ENCODE measurements around the gene SMTN.

SMTN gene

GRCh38 chr22:31150615-31151014, 69.5 kb downstream of the SMTN start:
- no peaks in the 10 kb centered on the region for H3K4me1 Mint-ChIP-seq
- H3K27ac Mint-ChIP-seq (ENCODE audit: low read depth), result no peak overlapping the region
- H3K9me3 Mint-ChIP-seq, result no peaks in the 10 kb centered on the region
- H3K4me3 Mint-ChIP-seq, result no peak overlapping the region
- DNase-seq (ENCODE audit: low spot score in 2 of 2) (no peak), ATAC-seq (replicated peaks; ENCODE audit: extremely low read depth, poor library complexity, severe bottlenecking) (no peak)
- no peaks in the 10 kb centered on the region for H3K36me3 Mint-ChIP-seq (ENCODE audit: insufficient read depth)
- peaks cover 11% of the 10 kb centered on the region for H3K27me3 Mint-ChIP-seq

GRCh38 chr22:31151872-31152271, 70.8 kb downstream of the SMTN start:
- Mint-ChIP-seq H3K9me3 (no peaks in the 10 kb centered on the region), H3K4me3 (no peak overlapping the region), H3K36me3 (ENCODE audit: insufficient read depth) (no peaks in the 10 kb centered on the region), H3K27me3 (peaks cover 11% of the 10 kb centered on the region), H3K27ac (ENCODE audit: low read depth) (no peak overlapping the region), H3K4me1 (no peaks in the 10 kb centered on the region)
- ATAC-seq (replicated peaks; ENCODE audit: extremely low read depth, poor library complexity, severe bottlenecking), result no peak
- no peak for DNase-seq (ENCODE audit: low spot score in 2 of 2)

GRCh38 chr22:31153357-31153756, 72.2 kb downstream of the SMTN start:
- H3K27me3 Mint-ChIP-seq, result peaks cover 11% of the 10 kb centered on the region
- H3K9me3 Mint-ChIP-seq, result no peaks in the 10 kb centered on the region

More at GRCh38 chr22:31153357-31153756, 72.2 kb downstream of the SMTN start:
- H3K4me1 Mint-ChIP-seq, result no peaks in the 10 kb centered on the region
- DNase-seq (ENCODE audit: low spot score in 2 of 2) (no peak), ATAC-seq (replicated peaks; ENCODE audit: extremely low read depth, poor library complexity, severe bottlenecking) (no peak)
- no peak overlapping the region for H3K4me3 Mint-ChIP-seq
- no peak overlapping the region for H3K27ac Mint-ChIP-seq (ENCODE audit: low read depth)
- no peaks in the 10 kb centered on the region for H3K36me3 Mint-ChIP-seq (ENCODE audit: insufficient read depth)

All from central memory CD8-positive, alpha-beta T cell (primary cell).